GM12878 (cell line): ENCODE measurements around the gene MPZL1.

Experiments used
- CTCF ChIP-seq, 3 experiments: IDR thresholded peaks in 2 of 3; conservative IDR thresholded peaks in 1 of 3; 2 replicates each; pipeline ENCODE4 v1.5.1; 2011; ENCODE audit warnings: low read depth in 3 of 3, low read length in 3 of 3, mild to moderate bottlenecking in 3 of 3, control low read depth in 2 of 3, moderate library complexity in 2 of 3, inconsistent platforms in 1 of 3, mixed read lengths in 1 of 3; ENCODE audit not compliant: control insufficient read depth in 2 of 3, insufficient read depth in 1 of 3; ENCODE audit errors: extremely low read depth in 1 of 3
- KDM1A ChIP-seq: fragments of 200-600 bp; sonication (generic); IDR thresholded peaks from 2 replicates; pipeline ENCODE4 v1.6.1; 2016; ENCODE audit warnings: borderline replicate concordance
- POLR2A ChIP-seq: IDR thresholded peaks from 2 replicates; pipeline ENCODE4 v1.6.1; 2011; ENCODE audit warnings: low read depth, mild to moderate bottlenecking, low read length
- RAD21 ChIP-seq: IDR thresholded peaks from 2 replicates; pipeline ENCODE4 v1.6.1; 2011; ENCODE audit warnings: mild to moderate bottlenecking, low read depth, low read length, moderate library complexity; ENCODE audit not compliant: insufficient read depth
- RCOR1 ChIP-seq: conservative IDR thresholded peaks from 2 replicates; pipeline ENCODE4 v1.6.1; 2012; ENCODE audit warnings: low read depth, low read length, improper control_type of control experiment
- SREBF1 ChIP-seq: IDR thresholded peaks from 2 replicates; pipeline ENCODE4 v1.6.1; 2012; ENCODE audit warnings: mild to moderate bottlenecking, low read length
- ZSCAN29 ChIP-seq: fragments of 450-650 bp; IDR thresholded peaks from 2 replicates; pipeline ENCODE4 v1.6.1; 2017; ENCODE audit warnings: mild to moderate bottlenecking, moderate library complexity

- TF ChIP-seq RCOR1 = no peak
- TF ChIP-seq KDM1A = no peak
- no peak for TF ChIP-seq SREBF1
- no peak for TF ChIP-seq ZSCAN29
- no peak for TF ChIP-seq RAD21
- no peak for TF ChIP-seq CTCF (IDR thresholded peaks at IDR 0.05 in 2 of 3, conservative IDR thresholded peaks at IDR 0.05 in 1 of 3; ENCODE audit: control insufficient read depth in 2 of 3, extremely low read depth in 1 of 3, insufficient read depth in 1 of 3, low read depth in 3 of 3, low read length in 3 of 3)
- TF ChIP-seq POLR2A = no peak
These were observed 24.1 kb upstream of the MPZL1 start for GRCh38 chr1:167697667-167698141.
